Measurements from ENCODE around the gene FOXS1. TPM values are rescaled to one million over a fixed set of nuclear protein-coding genes. Genes with fewer than 3 reads are reported as not detected.

FOXS1 gene
- total RNA-seq, 2 experiments from 2014 or later, result not detected

DNA sequence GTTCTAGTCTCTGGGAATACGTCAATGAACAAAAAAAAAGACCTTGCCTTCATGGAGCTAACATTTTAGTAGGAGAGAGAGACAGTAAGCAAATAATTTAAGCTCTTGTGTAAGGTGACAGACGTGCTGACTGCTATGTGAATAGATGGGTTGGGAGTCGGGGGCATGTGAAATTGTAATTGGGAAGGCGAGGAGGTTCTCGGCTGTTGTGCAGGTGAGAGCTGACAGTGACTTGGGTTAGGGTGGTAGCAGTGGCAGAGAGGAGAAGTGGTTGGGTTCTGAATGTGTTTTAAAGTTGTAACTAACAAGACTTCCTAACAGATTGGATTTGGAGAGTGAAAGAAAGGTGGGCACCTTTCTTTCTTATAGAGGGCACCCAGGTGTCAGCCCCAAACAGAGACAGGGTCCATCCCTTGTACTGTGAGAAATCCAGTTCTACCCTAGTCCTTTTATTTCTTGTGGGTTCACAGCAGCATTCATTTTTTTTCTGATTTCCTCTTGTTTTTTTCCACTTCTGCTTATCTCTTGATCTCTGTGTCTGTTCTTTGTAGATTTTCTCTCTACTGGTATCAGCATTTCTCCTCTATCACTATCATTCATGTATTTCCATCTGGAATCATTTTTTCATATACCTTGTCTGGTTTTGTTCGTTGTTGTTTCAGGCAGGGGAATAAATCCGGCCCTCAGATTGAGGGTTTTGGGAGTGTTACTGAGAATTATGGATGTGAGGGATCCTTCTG, 41.7 kb downstream of the FOXS1 start:
- no peak overlapping the region for H3K27ac Mint-ChIP-seq
- peaks cover 39% of the 10 kb centered on the region for H3K36me3 Mint-ChIP-seq (ENCODE audit: low read depth)
- H3K9me3 Mint-ChIP-seq, result no peaks in the 10 kb centered on the region
- intact Hi-C loops (cut with micrococcal nuclease), result no loop called here
- CTCF ChIA-PET, result no interaction called here
- POLR2A ChIA-PET, result interaction anchor here (0.7 kb wide), 2 partner anchors 25 to 51 kb away, joined by 3 read pairs; no protein-coding TSS in a partner anchor
- H3K4me3 Mint-ChIP-seq, result no peak overlapping the region
- DNase-seq, result no peak
- H3K27me3 Mint-ChIP-seq, result no peaks in the 10 kb centered on the region
- no peak for ATAC-seq
- TF ChIP-seq, protein P1, sequence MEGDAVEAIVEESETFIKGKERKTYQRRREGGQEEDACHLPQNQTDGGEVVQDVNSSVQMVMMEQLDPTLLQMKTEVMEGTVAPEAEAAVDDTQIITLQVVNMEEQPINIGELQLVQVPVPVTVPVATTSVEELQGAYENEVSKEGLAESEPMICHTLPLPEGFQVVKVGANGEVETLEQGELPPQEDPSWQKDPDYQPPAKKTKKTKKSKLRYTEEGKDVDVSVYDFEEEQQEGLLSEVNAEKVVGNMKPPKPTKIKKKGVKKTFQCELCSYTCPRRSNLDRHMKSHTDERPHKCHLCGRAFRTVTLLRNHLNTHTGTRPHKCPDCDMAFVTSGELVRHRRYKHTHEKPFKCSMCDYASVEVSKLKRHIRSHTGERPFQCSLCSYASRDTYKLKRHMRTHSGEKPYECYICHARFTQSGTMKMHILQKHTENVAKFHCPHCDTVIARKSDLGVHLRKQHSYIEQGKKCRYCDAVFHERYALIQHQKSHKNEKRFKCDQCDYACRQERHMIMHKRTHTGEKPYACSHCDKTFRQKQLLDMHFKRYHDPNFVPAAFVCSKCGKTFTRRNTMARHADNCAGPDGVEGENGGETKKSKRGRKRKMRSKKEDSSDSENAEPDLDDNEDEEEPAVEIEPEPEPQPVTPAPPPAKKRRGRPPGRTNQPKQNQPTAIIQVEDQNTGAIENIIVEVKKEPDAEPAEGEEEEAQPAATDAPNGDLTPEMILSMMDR (IDR thresholded peaks at IDR 0.05), result no peak
- peaks cover 12% of the 10 kb centered on the region for H3K4me1 Mint-ChIP-seq (ENCODE audit: low read depth)

DNA sequence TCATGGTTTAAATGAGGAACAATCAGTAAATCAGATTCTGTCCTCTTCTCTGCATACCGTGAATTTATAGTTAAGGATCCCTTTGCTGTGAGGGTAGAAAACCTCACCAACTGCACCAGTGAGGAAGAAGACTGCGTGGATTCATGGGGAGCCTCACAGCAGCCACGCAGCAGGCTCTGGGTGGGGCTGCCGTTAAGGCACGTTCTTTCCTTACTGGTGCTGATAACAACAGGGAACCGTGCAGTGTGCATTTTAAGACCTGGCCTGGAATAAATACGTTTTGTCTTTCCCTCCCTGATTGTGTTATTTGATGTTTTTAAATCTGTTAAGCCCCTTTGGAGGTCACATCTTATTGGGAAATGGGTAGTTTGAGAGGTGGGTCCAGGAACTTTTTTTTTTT, 43.9 kb downstream of the FOXS1 start:
- no peak for DNase-seq
- no peak overlapping the region for H3K4me3 Mint-ChIP-seq
- no peak overlapping the region for H3K27ac Mint-ChIP-seq
- ATAC-seq, result no peak
- H3K36me3 Mint-ChIP-seq (ENCODE audit: low read depth), result peaks cover 55% of the 10 kb centered on the region
- POLR2A ChIA-PET, result no interaction called here
- H3K9me3 Mint-ChIP-seq, result no peaks in the 10 kb centered on the region
- intact Hi-C loops (cut with micrococcal nuclease), result no loop called here
- TF ChIP-seq, protein P1 (IDR thresholded peaks at IDR 0.05), result no peak
- H3K27me3 Mint-ChIP-seq, result no peaks in the 10 kb centered on the region
- peaks cover 12% of the 10 kb centered on the region for H3K4me1 Mint-ChIP-seq (ENCODE audit: low read depth)
- CTCF ChIA-PET, result no interaction called here

DNA sequence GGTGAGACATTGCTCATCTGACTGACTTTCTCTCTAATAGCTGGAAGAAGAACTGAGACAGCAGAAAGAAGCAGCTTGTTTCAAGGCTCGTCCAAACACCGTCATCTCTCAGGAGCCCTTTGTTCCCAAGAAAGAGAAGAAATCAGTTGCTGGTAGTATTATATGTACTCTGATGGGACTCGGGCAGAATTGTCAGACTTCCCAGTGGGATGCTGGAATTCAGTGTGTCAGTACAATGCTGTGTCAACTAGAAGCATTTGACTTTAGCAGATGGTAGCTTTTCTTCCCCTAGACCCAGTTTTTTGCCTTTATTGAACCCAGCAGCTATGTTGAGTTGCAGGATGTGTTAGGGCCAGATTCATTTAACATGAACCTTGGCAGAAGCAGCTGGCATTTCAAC, 48.0 kb downstream of the FOXS1 start:
- Mint-ChIP-seq H3K27ac (no peak overlapping the region), H3K27me3 (no peaks in the 10 kb centered on the region), H3K36me3 (ENCODE audit: low read depth) (peaks cover 69% of the 10 kb centered on the region), H3K4me3 (no peak overlapping the region), H3K4me1 (ENCODE audit: low read depth) (no peaks in the 10 kb centered on the region), H3K9me3 (no peaks in the 10 kb centered on the region)
- ATAC-seq (no peak), DNase-seq (no peak)
- intact Hi-C loops (cut with micrococcal nuclease), result no loop called here
- ChIA-PET CTCF (no interaction called here), POLR2A (no interaction called here)
- TF ChIP-seq, protein P1 (IDR thresholded peaks at IDR 0.05), result no peak

Other genes with a start within 250 kb of the FOXS1 start
- under 1 TPM; 0.41 to 0.54 TPM for gene ID1, start 240.3 kb downstream of the FOXS1 start, total RNA-seq
- not detected for gene COX4I2, start 207.7 kb downstream of the FOXS1 start, total RNA-seq
- gene BCL2L1, start 122.7 kb downstream of the FOXS1 start, total RNA-seq, result 100 to 1,000 TPM; 182 TPM
- gene TPX2, start 106.3 kb downstream of the FOXS1 start, total RNA-seq, result 100 to 1,000 TPM; 112 to 113 TPM
- gene MYLK2, start 26.2 kb downstream of the FOXS1 start, total RNA-seq, result under 1 TPM; 0.13 to 0.27 TPM
- not detected for gene DUSP15, start 24.9 kb upstream of the FOXS1 start, total RNA-seq
- gene TTLL9, start 25.0 kb upstream of the FOXS1 start, total RNA-seq, result not detected
- gene PDRG1, start 106.4 kb upstream of the FOXS1 start, total RNA-seq, result 10 to 100 TPM; 17.7 to 18.3 TPM
- not detected for gene XKR7, start 122.5 kb upstream of the FOXS1 start, total RNA-seq
- not detected for gene CCM2L, start 164.8 kb upstream of the FOXS1 start, total RNA-seq
- not detected for gene HCK, start 206.6 kb upstream of the FOXS1 start, total RNA-seq

Data from activated CD8-positive, alpha-beta T cell treated with anti-CD3 and anti-CD28 coated beads for 36 hours (primary cell).